Cardiac muscle cell (in vitro differentiated cells and primary cell): Measurements from ENCODE around the gene CDCP2. TPM values are rescaled to one million over a fixed set of nuclear protein-coding genes. Genes with fewer than 3 reads are reported as not detected.

Experiments used
- DNase-seq, 2 donors: peaks; one replicate each; pipeline versions ENCODE4 v3.0.0 to v3.0.0-alpha.2; 2010 to 2017; ENCODE audit warnings: low read depth in 1 of 2, low spot score in 1 of 2
- H3K27ac ChIP-seq: fragments of 200-600 bp; sonication (generic); 2 replicates; pipeline ENCODE4 v1.5.1; 2016
- H3K27me3 ChIP-seq: fragments of 200-600 bp; sonication (generic); 2 replicates; pipeline ENCODE4 v1.6.0; 2016; ENCODE audit warnings: control low read depth
- H3K36me3 ChIP-seq: fragments of 200-600 bp; sonication (generic); 2 replicates; pipeline ENCODE4 v1.5.1; 2016; ENCODE audit warnings: control low read depth
- H3K4me1 ChIP-seq: fragments of 200-600 bp; sonication (generic); 2 replicates; pipeline ENCODE4 v1.8.1; 2017; ENCODE audit warnings: low read depth, mild to moderate bottlenecking, mixed run types
- H3K4me3 ChIP-seq: fragments of 200-600 bp; sonication (generic); 2 replicates; pipeline ENCODE4 v1.5.1; 2016; ENCODE audit warnings: mild to moderate bottlenecking
- H3K9me3 ChIP-seq: fragments of 200-600 bp; sonication (generic); 2 replicates; pipeline ENCODE4 v1.5.1; 2017; ENCODE audit warnings: low read depth, mild to moderate bottlenecking, control low read depth
- polyA plus RNA-seq: library from polyadenylated mRNA; unstranded; fragments of >200 nt; fragmentation: Nextera tagmentation; extraction: Ambion mirVana; gene quantifications from 2 replicates; pipeline ENCODE4 v1.2.1, GENCODE V29; 2016
- total RNA-seq: library from RNA; depleted of rRNA; stranded (reverse); fragments of >200 nt; gene quantifications from 2 replicates; pipeline ENCODE4 v1.2.3, GENCODE V29; 2016
- TF ChIP-seq, protein P1 (sequence below): IDR thresholded peaks from 2 replicates; pipeline ENCODE4 v1.5.1; 2012; ENCODE audit warnings: low read depth, mild to moderate bottlenecking, low read length

Gene CDCP2
- total and polyA plus RNA-seq, 2 experiments from 2014 or later, result 0.06 TPM; not detected in 1

DNA sequence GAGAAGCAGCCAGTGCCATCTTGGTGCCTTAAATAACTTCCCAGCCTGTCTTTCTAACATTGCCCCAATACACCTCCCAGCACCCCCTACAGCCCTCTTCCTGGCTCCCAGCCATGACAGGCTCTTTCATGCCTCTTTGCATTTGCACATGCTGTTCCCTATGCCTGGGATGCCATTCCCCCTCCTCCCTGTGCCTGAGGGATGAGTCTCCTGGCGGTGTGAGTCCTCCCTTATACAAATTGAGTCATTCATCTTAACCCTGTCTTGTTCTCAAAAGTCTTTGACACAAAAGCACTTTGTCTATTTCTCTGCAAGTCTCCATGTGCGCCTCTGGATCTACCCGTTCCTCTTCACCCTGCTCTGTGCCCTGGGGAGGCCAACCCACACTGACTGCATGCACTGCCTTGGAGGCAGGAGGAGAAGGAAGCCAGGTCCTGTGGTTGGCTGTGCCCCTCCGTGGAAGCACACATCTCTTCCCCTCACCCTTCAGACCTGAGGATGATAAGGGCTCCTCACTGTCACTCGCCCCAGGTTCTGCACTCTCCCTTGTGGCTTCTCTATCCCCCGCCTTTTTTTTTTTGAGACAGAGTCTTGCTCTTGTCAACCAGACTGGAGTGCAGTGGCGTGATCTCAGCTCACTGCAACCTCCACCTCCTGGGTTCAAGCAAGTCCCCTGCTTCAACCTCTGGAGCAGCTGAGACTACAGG, 25.1 kb downstream of the CDCP2 start:
- TF ChIP-seq, protein P1, sequence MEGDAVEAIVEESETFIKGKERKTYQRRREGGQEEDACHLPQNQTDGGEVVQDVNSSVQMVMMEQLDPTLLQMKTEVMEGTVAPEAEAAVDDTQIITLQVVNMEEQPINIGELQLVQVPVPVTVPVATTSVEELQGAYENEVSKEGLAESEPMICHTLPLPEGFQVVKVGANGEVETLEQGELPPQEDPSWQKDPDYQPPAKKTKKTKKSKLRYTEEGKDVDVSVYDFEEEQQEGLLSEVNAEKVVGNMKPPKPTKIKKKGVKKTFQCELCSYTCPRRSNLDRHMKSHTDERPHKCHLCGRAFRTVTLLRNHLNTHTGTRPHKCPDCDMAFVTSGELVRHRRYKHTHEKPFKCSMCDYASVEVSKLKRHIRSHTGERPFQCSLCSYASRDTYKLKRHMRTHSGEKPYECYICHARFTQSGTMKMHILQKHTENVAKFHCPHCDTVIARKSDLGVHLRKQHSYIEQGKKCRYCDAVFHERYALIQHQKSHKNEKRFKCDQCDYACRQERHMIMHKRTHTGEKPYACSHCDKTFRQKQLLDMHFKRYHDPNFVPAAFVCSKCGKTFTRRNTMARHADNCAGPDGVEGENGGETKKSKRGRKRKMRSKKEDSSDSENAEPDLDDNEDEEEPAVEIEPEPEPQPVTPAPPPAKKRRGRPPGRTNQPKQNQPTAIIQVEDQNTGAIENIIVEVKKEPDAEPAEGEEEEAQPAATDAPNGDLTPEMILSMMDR, result no peak
- Histone ChIP-seq H3K27me3 (no peaks in the 10 kb centered on the region), H3K4me1 (peaks cover 3% of the 10 kb centered on the region), H3K27ac (no peak overlapping the region), H3K9me3 (no peaks in the 10 kb centered on the region), H3K36me3 (no peaks in the 10 kb centered on the region), H3K4me3 (no peak overlapping the region)
- no peak for DNase-seq

DNA sequence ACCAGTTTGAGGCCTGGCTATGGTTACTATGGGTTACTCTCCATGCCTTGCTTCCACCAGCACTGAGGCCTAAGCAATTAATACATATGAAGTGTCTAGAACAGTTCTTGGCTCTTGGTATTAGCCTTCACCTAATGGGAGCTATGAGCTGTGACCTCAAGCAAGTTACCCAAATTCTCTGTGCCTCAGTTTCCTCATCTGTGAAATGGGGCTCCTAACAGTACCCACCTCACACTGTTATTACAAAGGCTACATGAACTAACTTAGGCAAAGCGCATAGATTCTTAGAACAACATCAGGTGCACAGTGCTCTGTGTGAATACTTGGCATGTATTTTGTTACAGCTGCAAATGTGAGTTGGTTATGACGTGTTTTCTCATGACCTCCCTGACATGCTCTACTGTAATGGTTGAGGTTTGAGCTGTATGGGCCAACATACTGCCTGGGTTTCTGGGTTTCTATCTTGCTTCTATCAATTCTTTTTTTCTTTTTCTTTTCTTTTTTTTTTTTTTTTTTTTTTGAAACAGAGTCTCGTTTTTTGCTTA, 26.5 kb downstream of the CDCP2 start:
- H3K4me3 ChIP-seq, result no peak overlapping the region
- H3K36me3 ChIP-seq, result no peaks in the 10 kb centered on the region
- H3K4me1 ChIP-seq, result peaks cover 3% of the 10 kb centered on the region
- H3K27ac ChIP-seq, result no peak overlapping the region
- TF ChIP-seq, protein P1, result no peak
- no peak for DNase-seq
- no peaks in the 10 kb centered on the region for H3K9me3 ChIP-seq
- peaks cover 10% of the 10 kb centered on the region for H3K27me3 ChIP-seq

DNA sequence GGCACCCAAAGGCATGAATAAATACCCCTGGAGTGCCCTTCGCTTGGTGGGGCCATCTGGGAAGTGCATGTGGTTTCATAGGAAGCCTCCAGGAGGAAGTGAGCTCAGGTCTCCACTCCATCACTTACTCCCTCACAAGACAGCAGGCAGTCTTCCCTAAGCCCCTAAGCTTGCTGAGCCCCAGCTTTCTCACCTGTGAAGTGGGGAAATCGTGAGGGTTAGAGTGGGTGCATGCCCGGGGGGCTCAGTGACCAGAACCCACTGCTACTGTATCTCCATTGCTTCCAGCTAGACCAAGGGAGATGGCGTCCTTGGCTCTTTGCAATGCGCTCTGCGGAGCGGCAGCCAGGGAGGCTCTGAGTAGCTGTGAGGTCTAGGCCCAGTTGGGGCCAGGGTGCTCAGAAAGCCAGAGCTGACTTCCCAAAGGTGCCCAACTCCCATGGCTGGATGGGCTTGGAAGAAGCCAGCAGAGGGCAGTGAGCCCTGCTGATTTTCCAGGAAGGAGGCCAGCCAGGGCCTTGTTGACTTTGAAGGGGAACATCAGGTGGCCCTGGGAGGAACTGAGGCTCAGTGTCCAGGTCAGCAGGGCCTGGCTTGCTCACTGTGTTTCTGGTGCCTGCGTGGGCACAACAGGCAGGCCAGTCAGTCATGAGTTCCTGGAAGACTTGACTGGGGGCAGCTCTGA, 27.3 kb downstream of the CDCP2 start:
- no peak overlapping the region for H3K27ac ChIP-seq
- TF ChIP-seq, protein P1, result peak; percentile 34
- peak; percentile 36 to 46 for DNase-seq
- peaks cover 3% of the 10 kb centered on the region for H3K4me1 ChIP-seq
- no peak overlapping the region for H3K4me3 ChIP-seq
- no peaks in the 10 kb centered on the region for H3K36me3 ChIP-seq
- no peaks in the 10 kb centered on the region for H3K9me3 ChIP-seq
- peaks cover 10% of the 10 kb centered on the region for H3K27me3 ChIP-seq

DNA sequence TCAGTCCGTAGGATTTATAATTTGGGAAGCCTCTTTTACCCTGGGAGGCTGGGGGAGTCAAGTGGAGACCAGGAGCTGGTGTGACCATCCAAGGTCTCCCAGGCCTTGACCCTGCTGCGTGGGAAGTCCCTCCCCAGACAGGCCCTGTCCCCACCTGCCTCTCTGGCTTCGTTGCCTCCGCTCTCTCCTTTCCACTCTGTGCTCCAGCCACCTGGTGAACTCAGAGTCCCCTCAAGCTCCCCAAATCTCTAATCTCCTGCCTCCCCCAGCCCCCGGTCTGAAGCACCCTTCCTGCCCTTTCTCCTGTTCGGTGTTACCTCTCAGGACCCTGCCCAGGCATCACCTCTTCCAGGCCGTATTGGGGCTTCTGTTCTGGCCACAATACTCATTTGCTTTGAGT, 27.9 kb downstream of the CDCP2 start:
- Histone ChIP-seq H3K27me3 (peaks cover 10% of the 10 kb centered on the region), H3K4me3 (no peak overlapping the region), H3K9me3 (no peaks in the 10 kb centered on the region), H3K36me3 (no peaks in the 10 kb centered on the region), H3K27ac (no peak overlapping the region), H3K4me1 (peaks cover 3% of the 10 kb centered on the region)
- TF ChIP-seq, protein P1, result no peak
- no peak for DNase-seq

DNA sequence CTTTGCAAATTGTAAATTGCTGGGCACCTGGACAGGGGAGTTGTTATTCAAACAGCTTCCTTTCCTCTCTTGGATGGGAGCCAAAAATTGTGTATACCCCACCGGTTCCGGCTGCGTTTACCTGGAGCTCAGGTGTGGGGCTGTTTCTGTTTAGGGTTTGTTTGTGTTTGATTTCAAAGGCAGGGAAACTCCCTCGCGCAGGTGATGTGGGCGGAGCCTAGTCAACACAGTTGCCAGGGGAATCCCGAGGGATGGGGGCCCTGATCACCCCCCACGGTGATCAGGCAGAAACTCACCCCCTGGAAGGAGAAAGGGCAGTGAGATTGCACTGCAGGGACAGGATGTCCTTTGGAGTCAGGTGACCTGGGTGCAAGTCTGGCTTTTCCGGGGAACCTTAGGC, 28.3 kb downstream of the CDCP2 start:
- Histone ChIP-seq H3K9me3 (no peaks in the 10 kb centered on the region), H3K4me3 (no peak overlapping the region), H3K4me1 (peaks cover 3% of the 10 kb centered on the region), H3K36me3 (no peaks in the 10 kb centered on the region), H3K27ac (no peak overlapping the region), H3K27me3 (peaks cover 10% of the 10 kb centered on the region)
- TF ChIP-seq, protein P1, result no peak
- DNase-seq, result no peak
